ENCODE measurements around the gene ARFGEF2.
"Not testable (repeated sequence)": the region's sequence is repeated elsewhere in the genome, so short reads cannot be mapped to it uniquely, and the experiment has no call there.

The ARFGEF2 gene

DNA sequence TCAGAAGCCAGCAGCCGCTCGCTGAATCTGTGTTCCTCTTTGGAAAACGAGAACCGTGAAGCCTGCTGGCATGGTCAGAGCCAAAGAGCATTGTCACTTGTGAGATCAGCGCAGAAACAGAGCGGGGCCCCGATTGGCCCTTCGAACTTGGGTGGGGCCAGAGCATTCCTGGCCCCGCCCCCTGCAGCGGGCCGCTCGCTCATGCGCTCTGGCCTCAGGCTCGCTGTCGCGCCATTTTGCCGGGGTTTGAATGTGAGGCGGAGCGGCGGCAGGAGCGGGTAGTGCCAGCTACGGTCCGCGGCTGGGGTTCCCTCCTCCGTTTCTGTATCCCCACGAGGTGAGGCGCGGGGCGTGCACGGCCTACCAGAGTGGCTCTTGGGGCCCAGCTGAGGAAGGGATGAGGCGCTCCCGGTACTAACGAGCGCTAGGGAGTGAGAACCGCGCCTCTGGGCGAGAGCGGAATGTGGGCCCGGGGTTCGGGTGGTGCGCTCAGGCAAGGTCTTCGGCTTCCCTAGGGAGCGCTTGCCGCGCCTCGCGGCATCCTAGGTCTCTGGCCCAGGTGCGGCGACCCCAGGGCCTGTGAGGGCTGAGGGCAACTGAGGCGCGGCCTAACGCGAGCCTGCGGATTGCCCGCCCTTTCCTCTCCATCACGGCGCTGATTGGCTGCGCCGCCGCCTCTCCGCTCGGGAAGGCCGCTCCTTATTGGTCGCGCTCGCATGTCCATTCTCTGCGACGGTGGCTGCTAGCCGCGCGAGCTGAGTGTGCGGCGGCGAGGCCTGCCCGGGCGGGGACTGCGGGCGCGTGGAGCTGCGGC lies 124.8 kb downstream of the ARFGEF2 start, which contains the start of gene CSE1L:
Gene CSE1L (plus strand): TSS at position 226 of the 814 bp plus-strand sequence. CDS start 12,152 bp downstream, outside the sequence.
- peaks cover 31% of the 10 kb centered on the region for H3K4me1 Mint-ChIP-seq
- ATAC-seq (replicated peaks; ENCODE audit: extremely low read depth, poor library complexity, severe bottlenecking) (peak; percentile 92), DNase-seq (ENCODE audit: low spot score in 2 of 2) (peak; percentile 93 to 95)
- H3K27ac Mint-ChIP-seq (ENCODE audit: low read depth) = peak within 1 kb of the TSS; percentile 98
- peak within 1 kb of the TSS; percentile 100 for H3K4me3 Mint-ChIP-seq
- peaks cover 22% of the 10 kb centered on the region for H3K36me3 Mint-ChIP-seq (ENCODE audit: insufficient read depth)
- no peaks in the 10 kb centered on the region for H3K9me3 Mint-ChIP-seq
- H3K27me3 Mint-ChIP-seq = no peaks in the 10 kb centered on the region

DNA sequence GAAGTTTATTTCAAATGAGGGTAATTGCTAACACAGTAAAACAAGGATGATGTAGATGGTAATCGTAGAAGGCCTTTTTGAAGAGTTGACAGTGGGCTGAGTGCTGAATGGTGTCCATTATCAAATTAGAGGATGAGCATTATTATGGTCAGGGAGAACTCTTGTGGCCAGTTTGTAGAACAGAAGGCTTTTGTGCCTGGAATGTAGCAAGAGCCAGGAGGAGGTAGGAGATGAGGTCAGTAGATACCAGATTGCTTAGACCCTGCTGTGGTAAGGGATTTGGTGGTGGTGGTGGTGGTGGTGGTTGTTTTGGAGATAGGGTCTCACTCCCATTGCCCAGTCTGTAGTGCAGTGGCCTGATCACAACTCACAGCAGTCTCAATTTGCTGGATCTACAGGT lies 130.8 kb downstream of the ARFGEF2 start:
- Mint-ChIP-seq H3K4me3 (no peak overlapping the region), H3K27ac (ENCODE audit: low read depth) (no peak overlapping the region), H3K36me3 (ENCODE audit: insufficient read depth) (peaks cover 10% of the 10 kb centered on the region), H3K27me3 (no peaks in the 10 kb centered on the region), H3K9me3 (no peaks in the 10 kb centered on the region), H3K4me1 (peaks cover 38% of the 10 kb centered on the region)
- no peak for ATAC-seq (replicated peaks; ENCODE audit: extremely low read depth, poor library complexity, severe bottlenecking)
- no peak for DNase-seq (ENCODE audit: low spot score in 2 of 2)

DNA sequence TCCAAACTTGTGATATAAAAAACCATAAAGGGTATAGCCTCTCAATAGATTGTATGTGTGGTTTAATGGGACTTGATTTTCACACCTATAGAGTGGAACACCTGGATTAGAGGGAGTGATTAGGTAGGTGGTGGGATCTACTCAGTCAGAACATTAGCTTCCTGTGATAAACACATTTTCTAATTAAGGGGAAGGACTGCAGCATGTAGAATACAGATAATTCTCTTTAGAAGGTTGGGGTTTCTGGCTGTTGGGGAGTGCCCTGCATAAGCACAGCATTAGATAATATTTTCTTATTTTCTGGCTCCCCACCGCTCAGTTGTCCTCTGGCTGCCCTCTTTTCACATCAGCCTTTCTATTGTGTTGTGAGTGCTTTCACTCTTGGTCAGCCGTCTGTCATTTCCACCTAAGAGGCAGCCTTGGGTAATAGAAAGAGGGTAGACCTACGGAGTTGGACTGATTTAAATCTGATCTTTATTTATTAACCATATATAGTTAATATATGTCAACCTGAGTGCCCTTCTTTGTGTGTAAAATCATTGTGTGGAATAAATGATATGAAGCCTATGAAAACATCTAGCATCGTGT lies 132.6 kb downstream of the ARFGEF2 start:
- H3K27ac Mint-ChIP-seq (ENCODE audit: low read depth) = no peak overlapping the region
- no peaks in the 10 kb centered on the region for H3K27me3 Mint-ChIP-seq
- no peaks in the 10 kb centered on the region for H3K9me3 Mint-ChIP-seq
- ATAC-seq (replicated peaks; ENCODE audit: extremely low read depth, poor library complexity, severe bottlenecking) = no peak
- peaks cover 13% of the 10 kb centered on the region for H3K36me3 Mint-ChIP-seq (ENCODE audit: insufficient read depth)
- H3K4me1 Mint-ChIP-seq = peaks cover 25% of the 10 kb centered on the region
- no peak overlapping the region for H3K4me3 Mint-ChIP-seq
- DNase-seq (ENCODE audit: low spot score in 2 of 2) = no peak

DNA sequence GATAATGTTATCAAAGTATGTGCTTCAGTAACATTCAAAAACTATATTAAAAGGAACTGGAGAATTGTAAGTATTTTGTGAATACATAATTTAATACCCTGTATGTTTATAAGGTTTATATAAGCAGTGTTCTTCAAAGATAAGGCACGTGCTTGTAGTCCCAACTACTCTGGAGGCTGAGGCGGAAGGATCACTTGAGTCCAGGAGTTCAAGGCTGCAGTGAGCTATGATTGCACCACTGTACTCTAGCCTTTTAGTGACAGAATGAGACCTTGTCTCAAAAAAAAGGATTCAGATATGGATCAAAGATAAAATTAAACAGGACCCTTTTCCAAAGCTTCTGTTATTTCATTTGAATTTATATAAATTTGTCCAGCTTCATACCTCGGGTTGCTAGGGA lies 141.8 kb downstream of the ARFGEF2 start:
- Mint-ChIP-seq H3K9me3 (no peaks in the 10 kb centered on the region), H3K27me3 (no peaks in the 10 kb centered on the region), H3K4me1 (no peaks in the 10 kb centered on the region), H3K36me3 (ENCODE audit: insufficient read depth) (peaks cover 58% of the 10 kb centered on the region), H3K27ac (ENCODE audit: low read depth) (no peak overlapping the region), H3K4me3 (no peak overlapping the region)
- ATAC-seq (replicated peaks; ENCODE audit: extremely low read depth, poor library complexity, severe bottlenecking) (no peak), DNase-seq (ENCODE audit: low spot score in 2 of 2) (no peak)

DNA sequence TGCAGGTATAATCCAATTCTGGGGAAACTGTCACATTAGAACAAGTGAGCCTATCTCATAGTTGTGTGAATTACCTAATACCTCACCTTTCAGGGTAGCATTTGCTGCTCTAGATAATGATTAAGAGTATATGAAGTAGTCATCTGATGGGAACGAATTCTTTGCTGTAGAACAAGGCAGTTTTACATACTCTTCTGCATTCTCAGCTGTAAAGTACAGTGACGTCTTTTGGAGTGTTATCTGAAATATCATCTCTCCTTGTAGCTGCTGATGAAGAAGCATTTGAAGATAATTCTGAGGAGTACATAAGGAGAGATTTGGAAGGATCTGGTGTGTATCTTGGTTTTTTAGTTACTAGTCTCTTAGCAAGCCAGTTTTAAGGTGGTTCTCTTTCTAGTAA lies 153.0 kb downstream of the ARFGEF2 start:
- no peak for DNase-seq (ENCODE audit: low spot score in 2 of 2)
- Mint-ChIP-seq H3K36me3 (ENCODE audit: insufficient read depth) (peaks cover 78% of the 10 kb centered on the region), H3K9me3 (no peaks in the 10 kb centered on the region), H3K27ac (ENCODE audit: low read depth) (peak overlapping the region; percentile 7), H3K27me3 (no peaks in the 10 kb centered on the region), H3K4me1 (peaks cover 5% of the 10 kb centered on the region), H3K4me3 (no peak overlapping the region)
- ATAC-seq (replicated peaks; ENCODE audit: extremely low read depth, poor library complexity, severe bottlenecking) = no peak

DNA sequence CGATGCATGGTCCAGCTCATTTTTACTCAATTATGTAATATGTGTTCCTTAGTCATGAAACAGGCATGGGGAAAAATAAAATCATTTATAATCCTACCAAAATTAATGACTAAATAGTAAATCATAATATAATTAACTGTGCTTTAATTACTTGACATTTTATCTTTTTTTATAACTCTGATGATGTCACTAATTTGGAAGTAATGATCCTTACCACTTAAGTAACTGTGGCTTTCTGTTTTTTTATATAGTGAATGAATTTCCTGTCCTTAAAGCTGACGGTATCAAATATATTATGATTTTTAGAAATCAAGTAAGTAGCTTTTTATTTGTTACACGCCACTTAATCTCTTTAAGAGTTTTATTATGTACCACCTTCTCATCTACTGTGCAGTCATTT lies 156.8 kb downstream of the ARFGEF2 start:
- Mint-ChIP-seq H3K4me1 (peaks cover 5% of the 10 kb centered on the region), H3K4me3 (no peak overlapping the region), H3K9me3 (no peaks in the 10 kb centered on the region), H3K27ac (ENCODE audit: low read depth) (no peak overlapping the region), H3K27me3 (no peaks in the 10 kb centered on the region), H3K36me3 (ENCODE audit: insufficient read depth) (peaks cover 87% of the 10 kb centered on the region)
- DNase-seq (ENCODE audit: low spot score in 2 of 2) (no peak), ATAC-seq (replicated peaks; ENCODE audit: extremely low read depth, poor library complexity, severe bottlenecking) (no peak)

DNA sequence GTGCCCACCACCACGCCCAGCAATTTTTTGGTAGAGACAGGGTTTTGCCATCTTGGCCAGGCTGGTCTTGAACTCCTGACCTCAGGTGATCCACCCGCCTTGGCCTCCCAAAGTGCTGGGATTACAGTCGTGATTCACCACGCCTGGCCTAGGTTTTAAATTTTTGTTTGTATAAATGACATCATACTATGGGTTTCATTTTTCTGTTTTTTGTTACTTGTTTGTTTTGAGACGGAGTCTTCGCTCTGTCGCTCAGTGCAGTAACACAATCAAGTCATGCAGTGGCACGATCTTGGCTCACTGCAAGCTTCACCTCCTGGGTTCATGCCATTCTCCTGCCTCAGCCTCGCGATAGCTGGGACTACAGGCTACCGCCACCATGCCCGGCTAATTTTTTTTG lies 160.8 kb downstream of the ARFGEF2 start:
- H3K27ac Mint-ChIP-seq (ENCODE audit: low read depth); H3K9me3 Mint-ChIP-seq: not testable (repeated sequence)

More for the DNA sequence above, 160.8 kb downstream of the ARFGEF2 start:
- not testable (repeated sequence) for H3K27me3 Mint-ChIP-seq; H3K4me3 Mint-ChIP-seq; DNase-seq (ENCODE audit: low spot score in 2 of 2); ATAC-seq (replicated peaks; ENCODE audit: extremely low read depth, poor library complexity, severe bottlenecking); H3K4me1 Mint-ChIP-seq
- peaks cover 86% of the 10 kb centered on the region for H3K36me3 Mint-ChIP-seq (ENCODE audit: insufficient read depth)
